H9 (cell line): ENCODE data around the gene HSPB3. TPM values are rescaled to one million over a fixed set of nuclear protein-coding genes. Genes with fewer than 3 reads are reported as not detected.

ENCODE experiments used
- DNase-seq: peaks from one replicate; pipeline ENCODE4 v3.0.0-alpha.2; 2017
- H2AFZ ChIP-seq: one replicate; pipeline ENCODE4 v1.6.1; 2013; ENCODE audit warnings: mild to moderate bottlenecking, low read length, control low read depth, moderate library complexity
- H2AK5ac ChIP-seq: 2 replicates; pipeline ENCODE4 v1.6.1; 2013; ENCODE audit warnings: low read length, control low read depth, mixed read lengths; ENCODE audit not compliant: insufficient read length
- H2BK120ac ChIP-seq: one replicate; pipeline ENCODE4 v1.6.1; 2013; ENCODE audit warnings: low read depth, mild to moderate bottlenecking, low read length, control low read depth, inconsistent platforms; ENCODE audit not compliant: poor library complexity, severe bottlenecking
- H2BK12ac ChIP-seq: 2 replicates; pipeline ENCODE4 v1.6.1; 2013; ENCODE audit warnings: low read length, control low read depth, mixed read lengths, low read depth; ENCODE audit not compliant: insufficient read length
- H2BK15ac ChIP-seq: 2 replicates; pipeline ENCODE4 v1.6.1; 2013; ENCODE audit warnings: low read depth, low read length, control low read depth
- H2BK20ac ChIP-seq: one replicate; pipeline ENCODE4 v1.6.1; 2013; ENCODE audit warnings: low read depth, mild to moderate bottlenecking, low read length, control low read depth, inconsistent platforms; ENCODE audit not compliant: poor library complexity, severe bottlenecking
- H2BK5ac ChIP-seq: 2 replicates; pipeline ENCODE4 v1.6.1; 2013; ENCODE audit warnings: low read length, control low read depth, mixed read lengths; ENCODE audit not compliant: insufficient read length
- H3K14ac ChIP-seq: 2 replicates; pipeline ENCODE4 v1.6.1; 2013; ENCODE audit warnings: low read length, control low read depth; ENCODE audit not compliant: insufficient read depth
- H3K18ac ChIP-seq: 2 replicates; pipeline ENCODE4 v1.6.1; 2013; ENCODE audit warnings: low read depth, mild to moderate bottlenecking, mixed read lengths, low read length, control low read depth; ENCODE audit not compliant: insufficient read length
- H3K23ac ChIP-seq: 2 replicates; pipeline ENCODE4 v1.6.1; 2013; ENCODE audit warnings: low read length, control low read depth, mixed read lengths, low read depth; ENCODE audit not compliant: insufficient read length
- H3K23me2 ChIP-seq: 2 replicates; pipeline ENCODE4 v1.6.1; 2013; ENCODE audit warnings: low read depth, mild to moderate bottlenecking, mixed read lengths, low read length, control low read depth; ENCODE audit not compliant: insufficient read length, poor library complexity, severe bottlenecking
- H3K27ac ChIP-seq: 2 replicates; pipeline ENCODE4 v1.5.1; 2013; ENCODE audit warnings: low read length, control low read depth, mixed read lengths, low read depth; ENCODE audit not compliant: insufficient read length
- H3K27me3 ChIP-seq: 2 replicates; pipeline ENCODE4 v1.6.1; 2013; ENCODE audit warnings: low read length, control low read depth, inconsistent platforms; ENCODE audit not compliant: insufficient read depth
- H3K4ac ChIP-seq: 2 replicates; pipeline ENCODE4 v1.6.1; 2013; ENCODE audit warnings: low read depth, mild to moderate bottlenecking, control low read depth, inconsistent platforms, low read length, moderate library complexity
- H3K4me1 ChIP-seq: 2 replicates; pipeline ENCODE4 v1.6.1; 2013; ENCODE audit warnings: low read length, control low read depth, inconsistent platforms; ENCODE audit not compliant: insufficient read depth
- H3K4me2 ChIP-seq: 2 replicates; pipeline ENCODE4 v1.6.1; 2013; ENCODE audit warnings: low read length, control low read depth, mixed read lengths; ENCODE audit not compliant: insufficient read length, insufficient read depth
- H3K56ac ChIP-seq: 2 replicates; pipeline ENCODE4 v1.6.1; 2013; ENCODE audit warnings: low read depth, mild to moderate bottlenecking, mixed read lengths, low read length, control low read depth; ENCODE audit not compliant: insufficient read length
- H3K79me1 ChIP-seq: 2 replicates; pipeline ENCODE4 v1.6.1; 2013; ENCODE audit warnings: low read depth, mild to moderate bottlenecking, moderate library complexity, low read length, control low read depth, inconsistent platforms; ENCODE audit not compliant: insufficient read depth, poor library complexity, severe bottlenecking
- H3K79me2 ChIP-seq: 2 replicates; pipeline ENCODE4 v1.6.1; 2013; ENCODE audit warnings: low read length, control low read depth, inconsistent platforms; ENCODE audit not compliant: insufficient read depth
- H3K9ac ChIP-seq: 2 replicates; pipeline ENCODE4 v1.6.1; 2013; ENCODE audit warnings: low read length, control low read depth, mixed read lengths; ENCODE audit not compliant: insufficient read length; ENCODE audit errors: extremely low read depth
- H3K9me3 ChIP-seq: one replicate; pipeline ENCODE4 v1.6.1; 2013; ENCODE audit warnings: low read depth, low read length, inconsistent platforms; ENCODE audit not compliant: control insufficient read depth
- H3T11ph ChIP-seq: one replicate; pipeline ENCODE4 v1.6.1; 2013; ENCODE audit warnings: mild to moderate bottlenecking, low read length, control low read depth, inconsistent platforms
- H4K20me1 ChIP-seq: one replicate; pipeline ENCODE4 v1.6.1; 2013; ENCODE audit not compliant: control insufficient read depth, insufficient read length, insufficient read depth
- H4K5ac ChIP-seq: 2 replicates; pipeline ENCODE4 v1.6.1; 2013; ENCODE audit warnings: low read depth, mild to moderate bottlenecking, mixed read lengths, low read length, control low read depth; ENCODE audit not compliant: insufficient read length
- H4K8ac ChIP-seq: replicated peaks from 2 replicates; pipeline ENCODE4 v1.6.1; 2013; ENCODE audit warnings: low read length, control low read depth, mixed read lengths, low read depth; ENCODE audit not compliant: insufficient read length
- H4K91ac ChIP-seq: 2 replicates; pipeline ENCODE4 v1.6.1; 2013; ENCODE audit warnings: low read depth, mild to moderate bottlenecking, moderate library complexity, mixed read lengths, low read length, control low read depth; ENCODE audit not compliant: insufficient read length
- H3K27ac Mint-ChIP-seq, 3 experiments: 2 replicates in 2 of 3; 3 replicates in 1 of 3; pipeline ENCODE4 v1.8.0; 2020 to 2021; ENCODE audit warnings: mixed read lengths in 3 of 3, mild to moderate bottlenecking in 1 of 3, moderate library complexity in 1 of 3
- H3K27me3 Mint-ChIP-seq: 2 replicates; pipeline ENCODE4 v1.8.0; 2021; ENCODE audit warnings: low read depth, mild to moderate bottlenecking, moderate library complexity, mixed read lengths
- H3K36me3 Mint-ChIP-seq, 3 experiments: 2 replicates in 2 of 3; 3 replicates in 1 of 3; pipeline ENCODE4 v1.8.0; 2020 to 2021; ENCODE audit warnings: low read depth in 3 of 3, mixed read lengths in 3 of 3; ENCODE audit not compliant: insufficient read depth in 1 of 3
- H3K4me1 Mint-ChIP-seq, 2 experiments: 2 replicates each; pipeline ENCODE4 v1.8.0; 2020; ENCODE audit warnings: mixed read lengths in 2 of 2
- H3K4me3 Mint-ChIP-seq, 2 experiments: 2 replicates in 1 of 2; 3 replicates in 1 of 2; pipeline ENCODE4 v1.8.0; 2020 to 2021; ENCODE audit warnings: mild to moderate bottlenecking in 2 of 2, mixed read lengths in 2 of 2, moderate library complexity in 1 of 2
- H3K9me3 Mint-ChIP-seq, 2 experiments: 2 replicates in 1 of 2; 3 replicates in 1 of 2; pipeline ENCODE4 v1.8.0; 2020; ENCODE audit warnings: mild to moderate bottlenecking in 2 of 2, mixed read lengths in 2 of 2, moderate library complexity in 1 of 2
- total RNA-seq: library from RNA; stranded (reverse); gene quantifications from 2 replicates; pipeline ENCODE4 v1.2.1, GENCODE V29; 2021
- TF ChIP-seq, protein P1 (sequence below): fragments of 200-600 bp; sonication (generic); conservative IDR thresholded peaks from 3 replicates; pipeline ENCODE4 v1.8.0; 2021; ENCODE audit warnings: antibody characterized with exemption, mild to moderate bottlenecking

HSPB3 gene
- total RNA-seq, 1 experiment from 2014 or later: not detected

DNA sequence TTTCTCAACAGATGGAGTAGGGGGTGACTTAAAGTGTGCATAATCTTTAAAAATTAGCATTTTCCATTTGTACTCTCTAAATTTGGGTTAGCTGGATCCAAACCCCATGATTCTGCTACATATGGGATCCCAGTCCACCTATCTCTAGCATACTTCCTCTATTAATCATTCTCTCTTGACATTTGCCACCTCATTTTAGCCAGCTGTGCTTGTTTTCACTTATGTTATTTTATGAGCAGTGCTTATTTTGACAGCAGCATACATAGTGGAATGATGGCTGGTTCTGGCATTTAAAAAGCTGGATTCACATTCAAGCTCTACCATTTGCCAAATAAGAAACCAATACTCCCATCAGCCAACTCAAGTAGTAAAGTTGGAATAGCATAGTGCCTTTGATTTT lies 39.5 kb downstream of the HSPB3 start:
- H4K8ac ChIP-seq: no peak overlapping the region
- H3K9ac ChIP-seq: no peak overlapping the region
- H2BK15ac ChIP-seq: no peak overlapping the region
- no peak overlapping the region for H2BK20ac ChIP-seq
- H3K14ac ChIP-seq: no peak overlapping the region
- peaks cover 11% of the 10 kb centered on the region for H3K9me3 ChIP-seq
- H3K27me3 ChIP-seq: no peaks in the 10 kb centered on the region
- H3K4me1 ChIP-seq: no peaks in the 10 kb centered on the region
- no peak overlapping the region for H2BK12ac ChIP-seq
- no peaks in the 10 kb centered on the region for H3K79me1 ChIP-seq
- DNase-seq: no peak
- no peak overlapping the region for H3K4ac ChIP-seq
- no peak overlapping the region for H3K23ac ChIP-seq
- no peaks in the 10 kb centered on the region for H3K4me1 Mint-ChIP-seq
- H4K91ac ChIP-seq: no peak overlapping the region
- H3K9me3 Mint-ChIP-seq: peaks cover 24 to 30% of the 10 kb centered on the region in 2 experiments
- H3T11ph ChIP-seq: no peak overlapping the region
- H2AK5ac ChIP-seq: no peak overlapping the region
- H2BK120ac ChIP-seq: no peak overlapping the region
- no peak overlapping the region for H3K27ac ChIP-seq
- H3K79me2 ChIP-seq: no peaks in the 10 kb centered on the region
- no peak overlapping the region for H2BK5ac ChIP-seq
- TF ChIP-seq, protein P1, sequence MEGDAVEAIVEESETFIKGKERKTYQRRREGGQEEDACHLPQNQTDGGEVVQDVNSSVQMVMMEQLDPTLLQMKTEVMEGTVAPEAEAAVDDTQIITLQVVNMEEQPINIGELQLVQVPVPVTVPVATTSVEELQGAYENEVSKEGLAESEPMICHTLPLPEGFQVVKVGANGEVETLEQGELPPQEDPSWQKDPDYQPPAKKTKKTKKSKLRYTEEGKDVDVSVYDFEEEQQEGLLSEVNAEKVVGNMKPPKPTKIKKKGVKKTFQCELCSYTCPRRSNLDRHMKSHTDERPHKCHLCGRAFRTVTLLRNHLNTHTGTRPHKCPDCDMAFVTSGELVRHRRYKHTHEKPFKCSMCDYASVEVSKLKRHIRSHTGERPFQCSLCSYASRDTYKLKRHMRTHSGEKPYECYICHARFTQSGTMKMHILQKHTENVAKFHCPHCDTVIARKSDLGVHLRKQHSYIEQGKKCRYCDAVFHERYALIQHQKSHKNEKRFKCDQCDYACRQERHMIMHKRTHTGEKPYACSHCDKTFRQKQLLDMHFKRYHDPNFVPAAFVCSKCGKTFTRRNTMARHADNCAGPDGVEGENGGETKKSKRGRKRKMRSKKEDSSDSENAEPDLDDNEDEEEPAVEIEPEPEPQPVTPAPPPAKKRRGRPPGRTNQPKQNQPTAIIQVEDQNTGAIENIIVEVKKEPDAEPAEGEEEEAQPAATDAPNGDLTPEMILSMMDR: no peak
- no peak overlapping the region for H3K27ac Mint-ChIP-seq
- H3K36me3 Mint-ChIP-seq: peaks cover 10 to 13% (median 12%) of the 10 kb centered on the region in 3 experiments; a peak in 6 of 7 replicates
- H2AFZ ChIP-seq: no peak overlapping the region
- no peak overlapping the region for H3K56ac ChIP-seq
- H3K18ac ChIP-seq: no peak overlapping the region
- H4K5ac ChIP-seq: no peak overlapping the region
- no peak overlapping the region for H3K4me2 ChIP-seq
- H3K27me3 Mint-ChIP-seq: no peaks in the 10 kb centered on the region; the same call in none of the 2 replicates
- no peaks in the 10 kb centered on the region for H4K20me1 ChIP-seq
- no peak overlapping the region for H3K4me3 Mint-ChIP-seq
- no peaks in the 10 kb centered on the region for H3K23me2 ChIP-seq

Other genes with a start within 250 kb of the HSPB3 start
- gene ARL15, start 145.1 kb upstream of the HSPB3 start, total RNA-seq: 13.0 and 14.1 TPM in 2 replicates
- gene SNX18, start 62.1 kb downstream of the HSPB3 start, total RNA-seq: 17.2 and 17.6 TPM in 2 replicates